HepG2 (cell line): Measurements from ENCODE around the gene FABP1. TPM values are rescaled to one million over a fixed set of nuclear protein-coding genes. Genes with fewer than 3 reads are reported as not detected.

Experiments
- HNF1A ChIP-seq, 2 experiments: sonication (generic) in 1 of 2; formaldehyde crosslinking in 1 of 2; IDR thresholded peaks; 2 replicates each; pipeline versions ENCODE4 v1.4.0 to v1.6.1; 2016 to 2020; ENCODE audit warnings: borderline replicate concordance in 1 of 2, low read depth in 1 of 2, mild to moderate bottlenecking in 1 of 2, missing genetic modification reagents in 1 of 2
- HNRNPLL ChIP-seq: fragments of 200-400 bp; formaldehyde crosslinking; IDR thresholded peaks from 2 replicates; pipeline ENCODE4 v1.6.1; 2017; ENCODE audit warnings: mild to moderate bottlenecking, low read depth, low read length; ENCODE audit not compliant: poor library complexity, severe bottlenecking
- ONECUT2 ChIP-seq: sonication (generic); formaldehyde crosslinking; IDR thresholded peaks from 2 replicates; pipeline ENCODE4 v1.4.0; 2020; ENCODE audit warnings: missing genetic modification reagents
- REL ChIP-seq: sonication (generic); formaldehyde crosslinking; conservative IDR thresholded peaks from 2 replicates; pipeline ENCODE4 v1.8.0; 2022; ENCODE audit warnings: mild to moderate bottlenecking, missing genetic modification reagents, moderate library complexity
- THAP8 ChIP-seq: sonication (generic); formaldehyde crosslinking; IDR thresholded peaks from 2 replicates; pipeline ENCODE4 v1.5.1; 2020; ENCODE audit warnings: missing genetic modification reagents, mild to moderate bottlenecking, borderline replicate concordance
- ZNF691 ChIP-seq: sonication (generic); formaldehyde crosslinking; IDR thresholded peaks from 2 replicates; pipeline ENCODE4 v1.4.0; 2020; ENCODE audit warnings: missing genetic modification reagents, low read depth, mild to moderate bottlenecking, borderline replicate concordance
- polyA plus RNA-seq, 8 experiments: library from polyadenylated mRNA; depleted of rRNA in 3 of 8; stranded (reverse) in 7 of 8; unstranded in 1 of 8; fragments of >200 nt; fragmentation: Illumina TruSeq in 4 of 8; extraction: Trizol in 4 of 8; gene quantifications; 2 replicates each; pipeline versions ENCODE4 v1.2.1 to v1.2.3, GENCODE V29; 2011 to 2016; ENCODE audit warnings: low read depth in 4 of 8, missing spikeins in 1 of 8, mixed read lengths in 1 of 8; ENCODE audit not compliant: insufficient read depth in 1 of 8
- total RNA-seq, 5 experiments: library from RNA; depleted of rRNA; stranded (reverse); fragments of >200 nt; fragmentation: Illumina TruSeq; extraction: Trizol; gene quantifications; 2 replicates each; pipeline ENCODE4 v1.2.3, GENCODE V29; 2016; ENCODE audit warnings: low read depth in 1 of 5
- TF ChIP-seq, protein P1 (sequence below): sonication (generic); formaldehyde crosslinking; IDR thresholded peaks from 2 replicates; pipeline ENCODE4 v1.5.0; 2020; ENCODE audit warnings: missing genetic modification reagents
- TF ChIP-seq, protein P2 (sequence below): sonication (generic); formaldehyde crosslinking; IDR thresholded peaks from 2 replicates; pipeline ENCODE4 v1.4.0; 2020; ENCODE audit warnings: missing genetic modification reagents
- TF ChIP-seq, protein P3 (sequence below): sonication (generic); formaldehyde crosslinking; IDR thresholded peaks from 2 replicates; pipeline ENCODE4 v1.8.0; 2022; ENCODE audit warnings: missing genetic modification reagents, mild to moderate bottlenecking, moderate library complexity, borderline replicate concordance
- TF ChIP-seq, protein P4 (sequence below): sonication (generic); formaldehyde crosslinking; IDR thresholded peaks from 2 replicates; pipeline ENCODE4 v1.5.0; 2020; ENCODE audit warnings: missing genetic modification reagents, mild to moderate bottlenecking, borderline replicate concordance

Gene FABP1
- total and polyA plus RNA-seq, 2 of the 13 experiments (the other 11 are each of a cell fraction or from before 2014, with no cell fraction given), result 644 to 1,608 TPM

- TF ChIP-seq, protein P1, sequence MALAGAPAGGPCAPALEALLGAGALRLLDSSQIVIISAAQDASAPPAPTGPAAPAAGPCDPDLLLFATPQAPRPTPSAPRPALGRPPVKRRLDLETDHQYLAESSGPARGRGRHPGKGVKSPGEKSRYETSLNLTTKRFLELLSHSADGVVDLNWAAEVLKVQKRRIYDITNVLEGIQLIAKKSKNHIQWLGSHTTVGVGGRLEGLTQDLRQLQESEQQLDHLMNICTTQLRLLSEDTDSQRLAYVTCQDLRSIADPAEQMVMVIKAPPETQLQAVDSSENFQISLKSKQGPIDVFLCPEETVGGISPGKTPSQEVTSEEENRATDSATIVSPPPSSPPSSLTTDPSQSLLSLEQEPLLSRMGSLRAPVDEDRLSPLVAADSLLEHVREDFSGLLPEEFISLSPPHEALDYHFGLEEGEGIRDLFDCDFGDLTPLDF (CRISPR knock-in tag), result no peak
- TF ChIP-seq, protein P2, sequence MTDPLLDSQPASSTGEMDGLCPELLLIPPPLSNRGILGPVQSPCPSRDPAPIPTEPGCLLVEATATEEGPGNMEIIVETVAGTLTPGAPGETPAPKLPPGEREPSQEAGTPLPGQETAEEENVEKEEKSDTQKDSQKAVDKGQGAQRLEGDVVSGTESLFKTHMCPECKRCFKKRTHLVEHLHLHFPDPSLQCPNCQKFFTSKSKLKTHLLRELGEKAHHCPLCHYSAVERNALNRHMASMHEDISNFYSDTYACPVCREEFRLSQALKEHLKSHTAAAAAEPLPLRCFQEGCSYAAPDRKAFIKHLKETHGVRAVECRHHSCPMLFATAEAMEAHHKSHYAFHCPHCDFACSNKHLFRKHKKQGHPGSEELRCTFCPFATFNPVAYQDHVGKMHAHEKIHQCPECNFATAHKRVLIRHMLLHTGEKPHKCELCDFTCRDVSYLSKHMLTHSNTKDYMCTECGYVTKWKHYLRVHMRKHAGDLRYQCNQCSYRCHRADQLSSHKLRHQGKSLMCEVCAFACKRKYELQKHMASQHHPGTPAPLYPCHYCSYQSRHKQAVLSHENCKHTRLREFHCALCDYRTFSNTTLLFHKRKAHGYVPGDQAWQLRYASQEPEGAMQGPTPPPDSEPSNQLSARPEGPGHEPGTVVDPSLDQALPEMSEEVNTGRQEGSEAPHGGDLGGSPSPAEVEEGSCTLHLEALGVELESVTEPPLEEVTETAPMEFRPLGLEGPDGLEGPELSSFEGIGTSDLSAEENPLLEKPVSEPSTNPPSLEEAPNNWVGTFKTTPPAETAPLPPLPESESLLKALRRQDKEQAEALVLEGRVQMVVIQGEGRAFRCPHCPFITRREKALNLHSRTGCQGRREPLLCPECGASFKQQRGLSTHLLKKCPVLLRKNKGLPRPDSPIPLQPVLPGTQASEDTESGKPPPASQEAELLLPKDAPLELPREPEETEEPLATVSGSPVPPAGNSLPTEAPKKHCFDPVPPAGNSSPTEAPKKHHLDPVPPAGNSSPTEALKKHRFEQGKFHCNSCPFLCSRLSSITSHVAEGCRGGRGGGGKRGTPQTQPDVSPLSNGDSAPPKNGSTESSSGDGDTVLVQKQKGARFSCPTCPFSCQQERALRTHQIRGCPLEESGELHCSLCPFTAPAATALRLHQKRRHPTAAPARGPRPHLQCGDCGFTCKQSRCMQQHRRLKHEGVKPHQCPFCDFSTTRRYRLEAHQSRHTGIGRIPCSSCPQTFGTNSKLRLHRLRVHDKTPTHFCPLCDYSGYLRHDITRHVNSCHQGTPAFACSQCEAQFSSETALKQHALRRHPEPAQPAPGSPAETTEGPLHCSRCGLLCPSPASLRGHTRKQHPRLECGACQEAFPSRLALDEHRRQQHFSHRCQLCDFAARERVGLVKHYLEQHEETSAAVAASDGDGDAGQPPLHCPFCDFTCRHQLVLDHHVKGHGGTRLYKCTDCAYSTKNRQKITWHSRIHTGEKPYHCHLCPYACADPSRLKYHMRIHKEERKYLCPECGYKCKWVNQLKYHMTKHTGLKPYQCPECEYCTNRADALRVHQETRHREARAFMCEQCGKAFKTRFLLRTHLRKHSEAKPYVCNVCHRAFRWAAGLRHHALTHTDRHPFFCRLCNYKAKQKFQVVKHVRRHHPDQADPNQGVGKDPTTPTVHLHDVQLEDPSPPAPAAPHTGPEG (CRISPR knock-in tag), result no peak
- TF ChIP-seq, protein P3, sequence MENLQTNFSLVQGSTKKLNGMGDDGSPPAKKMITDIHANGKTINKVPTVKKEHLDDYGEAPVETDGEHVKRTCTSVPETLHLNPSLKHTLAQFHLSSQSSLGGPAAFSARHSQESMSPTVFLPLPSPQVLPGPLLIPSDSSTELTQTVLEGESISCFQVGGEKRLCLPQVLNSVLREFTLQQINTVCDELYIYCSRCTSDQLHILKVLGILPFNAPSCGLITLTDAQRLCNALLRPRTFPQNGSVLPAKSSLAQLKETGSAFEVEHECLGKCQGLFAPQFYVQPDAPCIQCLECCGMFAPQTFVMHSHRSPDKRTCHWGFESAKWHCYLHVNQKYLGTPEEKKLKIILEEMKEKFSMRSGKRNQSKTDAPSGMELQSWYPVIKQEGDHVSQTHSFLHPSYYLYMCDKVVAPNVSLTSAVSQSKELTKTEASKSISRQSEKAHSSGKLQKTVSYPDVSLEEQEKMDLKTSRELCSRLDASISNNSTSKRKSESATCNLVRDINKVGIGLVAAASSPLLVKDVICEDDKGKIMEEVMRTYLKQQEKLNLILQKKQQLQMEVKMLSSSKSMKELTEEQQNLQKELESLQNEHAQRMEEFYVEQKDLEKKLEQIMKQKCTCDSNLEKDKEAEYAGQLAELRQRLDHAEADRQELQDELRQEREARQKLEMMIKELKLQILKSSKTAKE (CRISPR knock-in tag), result no peak
- TF ChIP-seq THAP8 (CRISPR knock-in tag) (no peak), ONECUT2 (CRISPR knock-in tag) (no peak), HNRNPLL (no peak), REL (CRISPR knock-in tag) (no peak), ZNF691 (peak; percentile 9; the same call in 1 of the 2 replicates), HNF1A (IDR thresholded peaks at IDR 0.05; ENCODE audit: low read depth) (no peak), HNF1A (CRISPR knock-in tag; IDR thresholded peaks at IDR 0.05; ENCODE audit: borderline replicate concordance) (no peak)
- TF ChIP-seq, protein P4, sequence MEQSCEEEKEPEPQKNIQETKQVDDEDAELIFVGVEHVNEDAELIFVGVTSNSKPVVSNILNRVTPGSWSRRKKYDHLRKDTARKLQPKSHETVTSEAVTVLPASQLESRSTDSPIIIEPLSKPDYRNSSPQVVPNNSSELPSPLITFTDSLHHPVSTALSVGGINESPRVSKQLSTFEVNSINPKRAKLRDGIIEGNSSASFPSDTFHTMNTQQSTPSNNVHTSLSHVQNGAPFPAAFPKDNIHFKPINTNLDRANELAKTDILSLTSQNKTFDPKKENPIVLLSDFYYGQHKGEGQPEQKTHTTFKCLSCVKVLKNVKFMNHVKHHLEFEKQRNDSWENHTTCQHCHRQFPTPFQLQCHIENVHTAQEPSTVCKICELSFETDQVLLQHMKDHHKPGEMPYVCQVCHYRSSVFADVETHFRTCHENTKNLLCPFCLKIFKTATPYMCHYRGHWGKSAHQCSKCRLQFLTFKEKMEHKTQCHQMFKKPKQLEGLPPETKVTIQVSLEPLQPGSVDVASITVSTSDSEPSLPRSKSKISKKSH (CRISPR knock-in tag), result no peak
These were observed 32.1 kb upstream of the FABP1 start (continued) for GRCh38 chr2:88159955-88160415.
